Gastrocnemius medialis (tissue), 4 donors: ENCODE data around the gene XPR1.

Experiments
- CTCF ChIP-seq, 5 experiments: fragments of 450-650 bp in 3 of 5; fragments of 200-600 bp in 2 of 5; sonication (generic) in 2 of 5; IDR thresholded peaks in 4 of 5; conservative IDR thresholded peaks in 1 of 5; 1 replicate in 4 of 5; 2 replicates in 1 of 5; pipeline ENCODE4 v1.5.1; 2016 to 2019; ENCODE audit warnings: antibody characterized with exemption in 5 of 5, mild to moderate bottlenecking in 3 of 5, moderate library complexity in 3 of 5
- POLR2A ChIP-seq, 2 donors: fragments of 450-650 bp; IDR thresholded peaks; one replicate each; pipeline ENCODE4 v1.6.1; 2017; ENCODE audit warnings: antibody characterized with exemption in 2 of 2, mild to moderate bottlenecking in 2 of 2, moderate library complexity in 2 of 2

- TF ChIP-seq CTCF (IDR thresholded peaks at IDR 0.05 in 4 of 5, conservative IDR thresholded peaks at IDR 0.05 in 1 of 5) (no peak), POLR2A (IDR thresholded peaks at IDR 0.05) (no peak)
These were observed 292.1 kb downstream of the XPR1 start for GRCh38 chr1:180923887-180924286.
